Right renal pelvis (tissue), 4 donors: ENCODE data around the gene C1QTNF6. TPM values are rescaled to one million over a fixed set of nuclear protein-coding genes. Genes with fewer than 3 reads are reported as not detected.
"Not testable (repeated sequence)": the region's sequence is repeated elsewhere in the genome, so short reads cannot be mapped to it uniquely, and the experiment has no call there.

Source experiments
- DNase-seq, 4 donors: peaks; one replicate each; pipeline ENCODE4 v3.0.0-alpha.2; 2013; ENCODE audit warnings: low read depth in 4 of 4, low spot score in 3 of 4, missing footprints in 1 of 4
- polyA plus RNA-seq, 4 donors: library from polyadenylated mRNA; unstranded; fragments of 120-200 nt; gene quantifications; one replicate each; pipeline ENCODE4 v1.2.1, GENCODE V29; 2013; ENCODE audit not compliant: insufficient read length in 4 of 4

C1QTNF6 gene
- 10 to 100 TPM; 29.9 to 33.2 (median 31.9) TPM for polyA plus RNA-seq

- DNase-seq = peak in 1 of 4 donors; percentile 75
Observed at GRCh38 chr22:37187891-37188761, at the start of gene C1QTNF6. Gene C1QTNF6, minus strand, starts transcription at chr22:37188247. Its CDS starts 34 bp downstream, at chr22:37188213.

DNA sequence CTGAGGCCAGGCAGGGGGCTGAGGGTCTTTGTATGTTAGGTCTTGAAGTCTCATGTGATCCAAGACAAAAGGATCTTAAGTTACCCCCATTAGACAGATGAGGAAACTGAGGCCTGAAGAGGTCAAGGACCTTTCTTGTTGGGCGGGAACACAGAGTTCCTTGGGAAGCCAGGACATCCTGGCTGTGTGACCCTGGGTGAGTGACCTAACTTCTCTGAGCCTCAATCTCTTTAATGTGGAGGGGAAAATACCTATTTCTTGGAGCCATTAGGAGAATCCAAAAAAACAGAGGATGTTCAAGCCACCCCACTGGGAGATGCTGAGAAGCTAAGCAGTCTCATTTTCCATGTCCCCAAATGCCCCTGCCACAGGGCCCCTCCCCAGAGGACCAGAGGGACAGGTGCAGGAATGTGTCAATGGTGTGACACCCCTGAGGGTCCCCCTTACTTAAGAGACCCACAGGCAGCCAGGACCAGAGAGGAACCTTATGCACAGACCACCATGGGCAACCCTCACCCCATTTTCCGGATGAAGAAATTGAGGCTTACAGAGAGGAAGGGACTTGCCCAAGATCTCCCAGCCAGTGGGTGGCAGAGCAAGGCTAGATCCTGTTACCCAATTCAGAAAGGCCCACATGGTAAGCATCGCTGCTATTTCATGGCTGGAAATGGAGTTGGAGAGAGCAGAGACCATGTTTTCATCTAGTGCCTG lies 48.0 kb upstream of the C1QTNF6 start:
- DNase-seq = no peak

DNA sequence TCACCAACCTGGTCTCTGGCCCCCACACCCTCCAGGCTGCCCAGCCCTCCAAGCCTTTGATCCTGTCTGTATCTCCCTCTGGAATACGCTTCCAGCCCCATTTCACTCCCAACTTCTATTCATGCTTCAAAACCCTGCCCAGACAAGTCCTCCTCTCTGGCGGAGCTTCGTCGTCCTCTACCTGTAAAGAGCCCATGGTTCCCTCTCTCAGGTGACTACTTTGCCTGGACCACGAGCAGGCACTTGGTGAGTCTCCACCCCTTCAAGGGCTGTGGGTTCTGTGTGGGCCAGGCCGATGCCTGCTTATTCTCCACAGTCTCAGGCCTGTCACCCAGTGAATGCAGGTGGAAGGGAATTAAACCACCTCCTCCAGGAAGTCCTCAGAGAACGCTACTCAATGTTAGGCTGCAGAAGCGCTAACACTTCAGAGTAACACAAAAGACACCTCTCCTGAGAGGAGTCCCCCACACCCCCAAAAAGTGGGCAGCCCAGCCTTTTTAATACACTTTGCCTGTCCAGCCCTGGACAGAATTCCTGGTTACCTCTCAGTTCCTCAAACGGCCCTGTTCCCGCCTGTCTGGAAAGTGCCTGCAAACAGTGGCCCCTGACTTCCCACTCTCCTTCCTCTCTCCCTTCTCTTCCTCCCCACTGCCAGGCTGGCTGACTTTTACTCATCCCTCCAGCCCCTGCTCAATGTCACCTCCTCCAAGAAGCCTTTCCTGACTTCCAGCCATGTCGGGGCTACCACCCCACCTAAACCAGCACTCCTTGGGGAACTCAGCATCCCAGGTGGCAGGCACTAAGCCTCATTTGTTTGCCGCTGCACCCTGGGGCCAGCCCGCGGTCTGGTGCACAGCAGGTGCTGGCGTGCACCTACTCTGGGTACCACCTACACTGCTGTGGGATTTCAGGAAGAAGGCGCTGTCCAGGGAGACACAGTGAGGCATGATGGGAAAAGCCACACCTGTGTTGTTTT lies 47.0 kb upstream of the C1QTNF6 start:
- DNase-seq = no peak

GRCh38 chr22:37233751-37234631 lies 45.9 kb upstream of the C1QTNF6 start:
- DNase-seq = no peak

GRCh38 chr22:37233371-37233750 lies 45.3 kb upstream of the C1QTNF6 start:
- not testable (repeated sequence) for DNase-seq

GRCh38 chr22:37232140-37232998 lies 44.3 kb upstream of the C1QTNF6 start:
- DNase-seq = no peak

DNA sequence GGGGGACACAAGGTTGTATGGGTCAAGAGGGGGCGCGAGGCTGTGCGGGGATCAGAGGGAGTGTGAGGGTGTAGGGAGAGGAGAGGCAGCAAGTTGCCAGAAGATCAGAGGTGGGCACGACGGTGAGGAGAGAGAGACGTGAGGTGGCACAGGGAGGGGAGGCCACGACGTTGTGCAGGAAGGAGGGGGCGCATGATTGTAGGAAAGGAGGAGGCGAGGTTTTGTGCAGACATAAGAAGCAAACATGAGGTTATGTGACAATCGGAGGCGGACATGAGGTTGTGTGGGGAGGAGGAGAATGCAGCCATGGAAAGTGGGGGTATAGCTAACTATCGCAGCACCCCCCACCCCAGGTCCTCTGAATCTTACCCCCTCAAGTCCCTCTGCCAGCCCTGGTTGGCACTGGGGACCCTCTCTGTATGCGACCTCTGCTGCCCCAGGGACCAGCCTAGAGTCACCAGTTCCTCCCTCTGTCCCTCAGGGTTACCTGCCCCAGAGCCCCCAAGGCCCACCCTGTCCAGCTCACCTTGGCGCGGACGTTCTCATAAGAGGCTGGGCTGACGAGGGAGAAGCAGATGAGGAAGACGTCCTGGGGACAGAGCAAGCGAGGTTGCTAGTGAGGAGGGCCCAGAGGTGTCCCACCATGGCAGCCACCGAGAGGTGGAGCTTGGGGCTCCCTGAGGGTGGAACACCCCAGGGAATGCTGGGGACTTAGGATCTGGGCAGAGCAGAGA lies 43.5 kb upstream of the C1QTNF6 start:
- DNase-seq = no peak

GRCh38 chr22:37230673-37231405 lies 42.8 kb upstream of the C1QTNF6 start:
- no peak for DNase-seq

GRCh38 chr22:37229805-37230672 lies 42.0 kb upstream of the C1QTNF6 start:
- no peak for DNase-seq

DNA sequence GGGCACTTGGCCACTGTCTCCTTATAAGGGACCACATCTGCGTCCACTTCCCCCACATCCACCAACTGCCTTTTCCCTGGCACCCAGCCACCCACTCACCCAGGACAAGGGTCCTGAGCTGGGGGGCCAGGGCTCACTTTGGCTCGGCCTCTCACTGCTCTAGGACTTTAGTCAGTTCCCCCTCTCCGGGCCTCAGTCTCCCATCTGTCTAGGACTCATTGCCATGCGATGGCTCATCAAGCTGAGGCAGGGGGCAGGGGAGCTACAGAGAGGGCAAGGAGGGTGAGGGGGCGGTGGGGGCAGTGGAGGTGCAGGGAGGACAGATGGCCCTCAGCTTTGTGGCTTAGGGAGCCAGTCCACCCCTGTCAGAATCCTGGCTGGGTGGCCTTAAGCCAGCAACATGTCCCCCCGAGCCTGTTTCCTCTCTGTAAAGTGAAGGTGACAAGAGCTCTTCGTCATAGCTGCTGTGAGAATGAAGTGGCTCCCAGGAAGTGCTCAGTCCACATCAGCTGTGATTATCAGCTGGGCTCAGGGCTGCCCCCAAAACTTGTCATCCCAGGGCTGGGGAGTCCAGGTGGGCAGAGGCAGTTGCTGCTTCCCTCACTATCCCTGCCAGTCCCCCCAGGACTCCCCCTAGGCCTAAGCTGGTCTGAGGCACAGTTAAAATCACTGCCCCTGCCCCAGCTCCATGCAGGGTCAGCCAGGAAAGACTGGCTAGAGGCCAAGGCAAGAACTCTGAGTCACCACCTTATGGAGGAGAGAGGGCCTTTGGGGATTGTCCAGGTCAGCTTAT lies 41.2 kb upstream of the C1QTNF6 start:
- DNase-seq = no peak

DNA sequence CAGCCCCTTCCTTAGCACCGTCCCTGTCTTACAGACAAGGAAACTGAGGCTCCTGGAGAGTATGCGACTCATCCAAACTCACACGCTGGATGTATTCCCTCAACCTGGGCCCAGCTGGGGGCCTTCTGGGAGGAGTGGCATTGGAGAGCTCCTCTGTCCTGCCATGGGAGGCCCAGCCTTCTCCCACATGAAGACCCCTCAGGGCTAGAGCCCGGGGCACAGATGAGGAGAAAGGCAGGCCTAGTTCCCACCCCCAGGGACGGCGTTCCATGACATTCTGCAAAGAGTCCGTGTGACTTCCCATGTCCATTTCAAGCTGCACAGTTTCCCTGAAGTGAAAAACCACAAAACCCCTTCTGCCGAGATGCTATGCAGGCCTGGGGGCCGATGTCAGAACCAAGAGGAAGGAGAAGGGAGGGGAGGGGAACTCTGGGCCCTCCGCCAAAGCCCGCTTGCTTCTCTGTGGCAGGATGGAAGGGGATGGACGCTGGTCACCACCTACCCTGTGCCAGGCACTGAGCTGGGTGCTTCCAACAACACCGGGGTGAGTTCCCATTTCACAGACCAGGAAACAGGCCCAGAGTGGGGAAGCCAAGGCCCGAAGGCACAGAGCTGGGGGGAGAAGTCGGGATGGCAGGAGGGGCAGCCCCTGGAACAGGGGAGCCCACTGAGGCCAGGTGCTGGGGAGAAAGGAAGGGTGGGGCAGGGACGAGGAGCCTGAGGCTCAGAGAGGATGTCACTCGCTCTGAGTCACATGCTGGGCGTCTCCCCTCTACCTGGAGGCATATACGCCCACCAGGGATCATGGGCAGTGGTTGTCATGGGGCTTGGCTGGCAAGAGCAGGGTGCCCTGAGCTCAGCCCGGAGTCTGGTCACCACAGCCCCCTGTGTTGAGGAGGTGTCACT lies 40.3 kb upstream of the C1QTNF6 start:
- DNase-seq = no peak

DNA sequence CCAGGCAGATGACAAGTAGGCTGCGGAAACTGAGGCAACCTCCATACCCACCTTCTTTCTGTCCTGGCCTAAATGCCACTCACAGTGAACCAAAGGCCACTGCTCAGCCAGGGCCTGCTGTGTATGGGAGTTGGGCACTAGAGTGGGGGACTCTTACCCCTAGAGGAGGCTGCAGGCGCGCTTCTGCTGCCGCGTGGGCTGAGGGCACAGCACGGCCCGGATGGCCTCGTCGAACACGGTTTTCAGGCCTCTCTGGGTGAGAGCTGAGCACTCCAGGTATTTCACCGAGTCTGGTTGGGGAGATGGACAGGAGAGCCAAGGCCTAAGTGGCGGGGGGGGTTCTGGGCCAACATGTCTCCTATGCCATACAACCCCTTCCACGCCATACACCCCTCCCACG lies 38.5 kb upstream of the C1QTNF6 start:
- DNase-seq = no peak

DNA sequence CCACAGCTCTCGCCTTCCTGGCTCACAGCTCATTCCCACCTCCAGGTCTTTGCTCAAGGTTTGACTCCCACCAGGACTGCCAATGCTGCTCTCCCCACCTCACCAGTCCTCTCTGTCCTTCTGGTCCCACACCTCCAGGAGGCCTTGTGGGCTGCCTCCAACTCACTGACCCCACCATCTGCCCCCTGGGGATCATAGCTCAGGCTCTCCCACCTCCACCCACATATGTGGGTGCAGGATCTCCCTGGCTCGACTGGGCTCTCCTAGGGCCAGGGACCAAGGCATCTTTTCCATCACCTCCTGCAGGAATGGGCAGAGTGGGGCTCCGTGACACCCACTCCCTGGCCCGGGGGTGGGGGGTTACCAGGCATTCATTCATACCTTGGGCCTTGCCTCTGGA lies 38.0 kb upstream of the C1QTNF6 start:
- no peak for DNase-seq

DNA sequence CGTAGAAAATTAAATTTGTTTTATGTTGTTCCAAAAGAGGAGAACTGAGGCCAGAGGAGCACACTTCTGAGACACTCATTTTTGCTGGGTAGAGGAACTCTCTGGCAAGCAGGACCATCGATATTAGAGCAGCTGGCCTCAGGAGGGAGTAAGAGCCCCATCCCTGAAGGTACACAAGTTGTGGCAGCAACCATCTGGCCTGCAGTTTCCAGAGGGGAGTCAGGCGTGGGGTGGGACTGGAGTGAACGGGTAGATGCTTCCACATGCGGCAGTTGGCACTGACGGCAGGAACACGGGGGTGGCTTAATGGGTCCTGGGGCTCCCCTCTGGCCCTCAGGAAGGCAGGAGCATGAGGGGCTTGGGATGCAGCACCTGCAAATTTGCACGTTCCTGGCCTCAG lies 37.4 kb upstream of the C1QTNF6 start:
- no peak for DNase-seq
